Measurements from ENCODE around the gene APEH.

DNA sequence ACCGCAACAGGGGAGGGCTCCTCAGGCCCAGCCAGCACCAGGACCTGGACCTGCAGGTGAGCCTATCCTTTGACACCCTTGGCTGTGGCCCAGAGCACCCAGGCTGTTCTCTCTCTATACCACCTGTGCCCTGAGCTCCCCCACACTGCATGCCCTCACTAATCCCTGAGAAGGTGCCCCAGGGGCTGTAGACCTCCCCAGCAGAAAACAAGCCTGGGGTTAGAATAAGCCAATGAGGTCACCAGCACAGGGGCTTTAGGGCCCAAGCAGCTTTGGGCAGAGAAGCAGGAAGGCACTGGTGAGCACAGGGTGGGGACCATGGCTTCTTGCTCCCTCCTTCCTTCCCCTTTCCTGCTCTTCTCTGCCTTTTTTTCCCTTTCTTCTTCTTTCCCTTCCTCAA is 10.3 kb upstream of the APEH start:
- TF ChIP-seq, protein P1, sequence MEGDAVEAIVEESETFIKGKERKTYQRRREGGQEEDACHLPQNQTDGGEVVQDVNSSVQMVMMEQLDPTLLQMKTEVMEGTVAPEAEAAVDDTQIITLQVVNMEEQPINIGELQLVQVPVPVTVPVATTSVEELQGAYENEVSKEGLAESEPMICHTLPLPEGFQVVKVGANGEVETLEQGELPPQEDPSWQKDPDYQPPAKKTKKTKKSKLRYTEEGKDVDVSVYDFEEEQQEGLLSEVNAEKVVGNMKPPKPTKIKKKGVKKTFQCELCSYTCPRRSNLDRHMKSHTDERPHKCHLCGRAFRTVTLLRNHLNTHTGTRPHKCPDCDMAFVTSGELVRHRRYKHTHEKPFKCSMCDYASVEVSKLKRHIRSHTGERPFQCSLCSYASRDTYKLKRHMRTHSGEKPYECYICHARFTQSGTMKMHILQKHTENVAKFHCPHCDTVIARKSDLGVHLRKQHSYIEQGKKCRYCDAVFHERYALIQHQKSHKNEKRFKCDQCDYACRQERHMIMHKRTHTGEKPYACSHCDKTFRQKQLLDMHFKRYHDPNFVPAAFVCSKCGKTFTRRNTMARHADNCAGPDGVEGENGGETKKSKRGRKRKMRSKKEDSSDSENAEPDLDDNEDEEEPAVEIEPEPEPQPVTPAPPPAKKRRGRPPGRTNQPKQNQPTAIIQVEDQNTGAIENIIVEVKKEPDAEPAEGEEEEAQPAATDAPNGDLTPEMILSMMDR (IDR thresholded peaks at IDR 0.05), result no peak
- TF ChIP-seq POLR2A (IDR thresholded peaks at IDR 0.05), result no peak

Measured in body of pancreas (tissue), 4 donors.